22Rv1 (cell line): ENCODE measurements around the gene SYNE3.

Experiments used
- H3K27ac ChIP-seq: fragments of 450-650 bp; 2 replicates; pipeline ENCODE4 v1.5.1; 2017
- CTCF ChIP-seq: fragments of 450-650 bp; IDR thresholded peaks from 2 replicates; pipeline ENCODE4 v1.5.1; 2017; ENCODE audit warnings: mild to moderate bottlenecking
- ZFX ChIP-seq: fragments of 450-650 bp; IDR thresholded peaks from 2 replicates; pipeline ENCODE4 v1.6.1; 2017; ENCODE audit warnings: antibody characterized with exemption, borderline replicate concordance

SYNE3 gene

GRCh38 chr14:95486875-95487668 lies 29.4 kb downstream of the SYNE3 start:
- H3K27ac ChIP-seq = no peak overlapping the region
- TF ChIP-seq ZFX (no peak), CTCF (no peak)

GRCh38 chr14:95485222-95485819 lies 31.1 kb downstream of the SYNE3 start:
- TF ChIP-seq CTCF (no peak), ZFX (no peak)
- H3K27ac ChIP-seq = no peak overlapping the region

- TF ChIP-seq ZFX (no peak), CTCF (no peak)
Measured at GRCh38 chr14:95484296-95484695, 32.2 kb downstream of the SYNE3 start.

GRCh38 chr14:95483309-95484165 lies 32.9 kb downstream of the SYNE3 start:
- no peak overlapping the region for H3K27ac ChIP-seq
- no peak for TF ChIP-seq CTCF
- no peak for TF ChIP-seq ZFX

More at GRCh38 chr14:95484296-95484695, 32.2 kb downstream of the SYNE3 start:
- H3K27ac ChIP-seq = no peak overlapping the region

- H3K27ac ChIP-seq = no peak overlapping the region
Measured at GRCh38 chr14:95482627-95483308, 33.7 kb downstream of the SYNE3 start.

GRCh38 chr14:95481391-95482022 lies 34.9 kb downstream of the SYNE3 start:
- TF ChIP-seq CTCF (no peak), ZFX (no peak)
- H3K27ac ChIP-seq = no peak overlapping the region

More at GRCh38 chr14:95482627-95483308, 33.7 kb downstream of the SYNE3 start:
- TF ChIP-seq ZFX = no peak
- no peak for TF ChIP-seq CTCF
